H1 (cell line): Measurements from ENCODE around the gene ALDH1L2. TPM values are rescaled to one million over a fixed set of nuclear protein-coding genes. Genes with fewer than 3 reads are reported as not detected.

ENCODE experiments used
- CTCF ChIA-PET: fragments of 300-600 bp; sonication (Branson Sonifier 250); formaldehyde crosslinking; loops from one replicate; lab custom pipeline; 2021; ENCODE audit not compliant: partially characterized antibody; lab: Charles Lee
- POLR2A ChIA-PET: fragments of 300-600 bp; sonication (Branson Sonifier 250); formaldehyde crosslinking; loops from one replicate; lab custom pipeline; 2021; ENCODE audit warnings: inconsistent platforms; ENCODE audit not compliant: partially characterized antibody; lab: Charles Lee
- DNase-seq, 2 experiments: peaks; one replicate each; pipeline versions ENCODE4 v3.0.0 to v3.0.0-alpha.2; 2010 to 2022; ENCODE audit warnings: low spot score in 2 of 2, low read depth in 1 of 2, mixed read lengths in 1 of 2
- FAIRE-seq: peaks from 2 replicates; lab custom pipeline; 2011; peaks lifted over from hg19 to GRCh38; lab: Jason Lieb, UNC
- H2AFZ ChIP-seq: 2 replicates; pipeline ENCODE4 v1.8.1; 2012; ENCODE audit warnings: low read length, inconsistent platforms
- H2AK5ac ChIP-seq: 2 replicates; pipeline ENCODE4 v1.6.1; 2013; ENCODE audit warnings: low read depth, low read length
- H2BK120ac ChIP-seq: replicated peaks from 2 replicates; pipeline ENCODE3; 2013; ENCODE audit warnings: low read depth, low read length, inconsistent platforms
- H2BK12ac ChIP-seq: 2 replicates; pipeline ENCODE4 v1.6.1; 2013; ENCODE audit warnings: low read depth, low read length
- H2BK15ac ChIP-seq: 2 replicates; pipeline ENCODE4 v1.6.1; 2013; ENCODE audit warnings: low read length
- H2BK20ac ChIP-seq: 2 replicates; pipeline ENCODE4 v1.6.1; 2013; ENCODE audit warnings: low read length
- H2BK5ac ChIP-seq: 2 replicates; pipeline ENCODE4 v1.6.1; 2013; ENCODE audit warnings: low read depth, low read length
- H3K14ac ChIP-seq: 2 replicates; pipeline ENCODE4 v1.6.1; 2013; ENCODE audit warnings: inconsistent platforms; ENCODE audit not compliant: insufficient read length
- H3K18ac ChIP-seq: 2 replicates; pipeline ENCODE4 v1.6.1; 2013; ENCODE audit warnings: low read length; ENCODE audit errors: extremely low read depth
- H3K23ac ChIP-seq: 2 replicates; pipeline ENCODE4 v1.6.1; 2013; ENCODE audit warnings: inconsistent platforms; ENCODE audit not compliant: insufficient read length
- H3K23me2 ChIP-seq: 2 replicates; pipeline ENCODE4 v1.6.1; 2013; ENCODE audit warnings: low read depth, low read length
- H3K27ac ChIP-seq: 2 replicates; pipeline ENCODE4 v1.6.1; 2011; ENCODE audit warnings: low read depth, low read length, inconsistent platforms
- H3K27me3 ChIP-seq, 4 experiments: replicated peaks in 1 of 4; 1 replicate in 1 of 4; 2 replicates in 3 of 4; pipeline versions ENCODE4 v1.6.1 to v1.8.1; 2011 to 2013; ENCODE audit warnings: low read length in 3 of 4, mild to moderate bottlenecking in 3 of 4, inconsistent platforms in 2 of 4, mixed read lengths in 2 of 4, moderate library complexity in 1 of 4; ENCODE audit not compliant: control insufficient read depth in 3 of 4, insufficient read depth in 3 of 4; ENCODE audit errors: extremely low read depth in 1 of 4
- H3K36me3 ChIP-seq, 4 experiments: 2 replicates each; pipeline versions ENCODE4 v1.6.1 to v1.8.1; 2011 to 2013; ENCODE audit warnings: mild to moderate bottlenecking in 4 of 4, low read length in 3 of 4, moderate library complexity in 2 of 4, control low read depth in 1 of 4, inconsistent platforms in 1 of 4; ENCODE audit not compliant: insufficient read depth in 4 of 4, control insufficient read depth in 2 of 4
- H3K4ac ChIP-seq: replicated peaks from 2 replicates; pipeline ENCODE3; 2013; ENCODE audit warnings: low read length, low read depth, mixed read lengths, inconsistent platforms; ENCODE audit not compliant: insufficient read length
- H3K4me1 ChIP-seq, 4 experiments: replicated peaks in 1 of 4; 1 replicate in 1 of 4; 2 replicates in 3 of 4; pipeline versions ENCODE4 v1.6.1 to v1.8.1; 2011 to 2013; ENCODE audit warnings: low read length in 3 of 4, inconsistent platforms in 2 of 4, mixed read lengths in 1 of 4; ENCODE audit not compliant: insufficient read depth in 4 of 4, control insufficient read depth in 3 of 4
- H3K4me2 ChIP-seq, 2 experiments: 2 replicates each; pipeline versions ENCODE4 v1.6.1 to v1.8.1; 2011 to 2013; ENCODE audit warnings: low read depth in 2 of 2, low read length in 2 of 2, control low read depth in 1 of 2, inconsistent platforms in 1 of 2, mild to moderate bottlenecking in 1 of 2; ENCODE audit not compliant: insufficient read depth in 1 of 2
- H3K4me3 ChIP-seq, 4 experiments: fragments of 200-600, 300-600 bp in 1 of 4; sonication (generic), shearing (Covaris generic), sonication (Bioruptor Twin) in 1 of 4; 2 replicates each; pipeline versions ENCODE4 v1.5.1 to v1.8.1; 2011 to 2016; ENCODE audit warnings: low read length in 4 of 4, low read depth in 3 of 4, control low read depth in 2 of 4, inconsistent platforms in 2 of 4, mild to moderate bottlenecking in 2 of 4, mixed read lengths in 1 of 4, moderate library complexity in 1 of 4; ENCODE audit not compliant: insufficient read depth in 2 of 4; ENCODE audit errors: extremely low read depth in 1 of 4
- H3K56ac ChIP-seq: replicated peaks from 2 replicates; pipeline ENCODE3; 2013; ENCODE audit warnings: low read depth, mild to moderate bottlenecking, mixed read lengths, low read length, inconsistent platforms; ENCODE audit not compliant: insufficient read length
- H3K79me1 ChIP-seq: 2 replicates; pipeline ENCODE4 v1.6.1; 2013; ENCODE audit warnings: low read depth, low read length, control low read depth
- H3K79me2 ChIP-seq, 2 experiments: 2 replicates each; pipeline versions ENCODE4 v1.6.1 to v1.8.1; 2012 to 2013; ENCODE audit warnings: low read length in 2 of 2, mild to moderate bottlenecking in 2 of 2, inconsistent platforms in 1 of 2; ENCODE audit not compliant: insufficient read depth in 2 of 2, control insufficient read depth in 1 of 2
- H3K9ac ChIP-seq, 4 experiments: replicated peaks in 1 of 4; 1 replicate in 1 of 4; 2 replicates in 3 of 4; pipeline versions ENCODE4 v1.6.1 to v1.8.1; 2011 to 2013; ENCODE audit warnings: low read depth in 3 of 4, low read length in 3 of 4, control low read depth in 2 of 4, mild to moderate bottlenecking in 2 of 4, moderate library complexity in 2 of 4, inconsistent platforms in 1 of 4; ENCODE audit errors: extremely low read depth in 1 of 4
- H3K9me3 ChIP-seq, 2 experiments: 2 replicates each; pipeline versions ENCODE4 v1.6.1 to v1.8.1; 2012 to 2013; ENCODE audit warnings: mild to moderate bottlenecking in 2 of 2, moderate library complexity in 2 of 2, control low read depth in 1 of 2, inconsistent platforms in 1 of 2, low read depth in 1 of 2, low read length in 1 of 2, mixed read lengths in 1 of 2; ENCODE audit not compliant: insufficient read depth in 2 of 2
- H4K20me1 ChIP-seq, 2 experiments: replicated peaks in 1 of 2; 2 replicates each; pipeline versions ENCODE3 to v1.8.1; 2011 to 2013; ENCODE audit warnings: inconsistent platforms in 2 of 2, low read length in 2 of 2, mild to moderate bottlenecking in 1 of 2; ENCODE audit not compliant: insufficient read depth in 2 of 2, control insufficient read depth in 1 of 2
- H4K5ac ChIP-seq: 2 replicates; pipeline ENCODE4 v1.6.1; 2013; ENCODE audit warnings: low read length, low read depth, mixed read lengths, inconsistent platforms; ENCODE audit not compliant: insufficient read length
- H4K8ac ChIP-seq: 2 replicates; pipeline ENCODE4 v1.8.0; 2013; ENCODE audit warnings: mild to moderate bottlenecking, moderate library complexity, low read length, inconsistent platforms; ENCODE audit not compliant: insufficient read depth; ENCODE audit errors: extremely low read depth
- H4K91ac ChIP-seq: replicated peaks from 2 replicates; pipeline ENCODE3; 2013; ENCODE audit warnings: low read length, mixed read lengths, inconsistent platforms; ENCODE audit not compliant: insufficient read length
- CHD1 ChIP-seq: IDR thresholded peaks from 2 replicates; pipeline ENCODE4 v1.6.1; 2012; ENCODE audit warnings: low read depth, low read length, improper control_type of control experiment
- PHF8 ChIP-seq: fragments of 200-600 bp; sonication (generic); conservative IDR thresholded peaks from 2 replicates; pipeline ENCODE4 v1.7.1; 2012; ENCODE audit warnings: low read depth, mild to moderate bottlenecking, inconsistent platforms, low read length, moderate library complexity
- WGBS, 2 experiments: shearing (Covaris generic) in 1 of 2; methylation state at CpG; one replicate each; pipeline versions ENCODE4 v1.1.6 to v1.1.7; 2013 to 2015; ENCODE audit warnings: low lambda C conversion rate in 2 of 2, mixed read lengths in 2 of 2, inconsistent platforms in 1 of 2, low coverage in 1 of 2, missing lambda C conversion rate in 1 of 2; ENCODE audit not compliant: insufficient replicate concordance in 2 of 2, insufficient coverage in 1 of 2, insufficient read length in 1 of 2; ENCODE audit errors: extremely low coverage in 1 of 2, missing lambda C conversion rate in 1 of 2; 5-methylcytosine and 5-hydroxymethylcytosine counted together
- polyA plus RNA-seq, 7 experiments: library from polyadenylated mRNA; depleted of rRNA in 3 of 7; stranded (reverse) in 5 of 7; unstranded in 2 of 7; fragments of >200 nt in 5 of 7; fragments of 200-250 nt in 2 of 7; gene quantifications; 1 replicate in 5 of 7; 2 replicates in 1 of 7; 4 replicates in 1 of 7; pipeline versions ENCODE4 v1.2.1 to v1.2.3, GENCODE V29; 2011 to 2013; ENCODE audit warnings: missing spikeins in 2 of 7, mixed read lengths in 2 of 7
- total RNA-seq: library from RNA; stranded (reverse); fragmentation: NEBNext Ultra II Directional; extraction: Animal tissue kit (Norgen Biotek cat#: 25700); gene quantifications from 2 replicates; pipeline ENCODE4 v1.2.1, GENCODE V29; 2021

The ALDH1L2 gene
- total and polyA plus RNA-seq, 2 of the 8 experiments (the other 6 are each of a cell fraction or from before 2014, with no cell fraction given) = 3.7 to 7.2 TPM

DNA sequence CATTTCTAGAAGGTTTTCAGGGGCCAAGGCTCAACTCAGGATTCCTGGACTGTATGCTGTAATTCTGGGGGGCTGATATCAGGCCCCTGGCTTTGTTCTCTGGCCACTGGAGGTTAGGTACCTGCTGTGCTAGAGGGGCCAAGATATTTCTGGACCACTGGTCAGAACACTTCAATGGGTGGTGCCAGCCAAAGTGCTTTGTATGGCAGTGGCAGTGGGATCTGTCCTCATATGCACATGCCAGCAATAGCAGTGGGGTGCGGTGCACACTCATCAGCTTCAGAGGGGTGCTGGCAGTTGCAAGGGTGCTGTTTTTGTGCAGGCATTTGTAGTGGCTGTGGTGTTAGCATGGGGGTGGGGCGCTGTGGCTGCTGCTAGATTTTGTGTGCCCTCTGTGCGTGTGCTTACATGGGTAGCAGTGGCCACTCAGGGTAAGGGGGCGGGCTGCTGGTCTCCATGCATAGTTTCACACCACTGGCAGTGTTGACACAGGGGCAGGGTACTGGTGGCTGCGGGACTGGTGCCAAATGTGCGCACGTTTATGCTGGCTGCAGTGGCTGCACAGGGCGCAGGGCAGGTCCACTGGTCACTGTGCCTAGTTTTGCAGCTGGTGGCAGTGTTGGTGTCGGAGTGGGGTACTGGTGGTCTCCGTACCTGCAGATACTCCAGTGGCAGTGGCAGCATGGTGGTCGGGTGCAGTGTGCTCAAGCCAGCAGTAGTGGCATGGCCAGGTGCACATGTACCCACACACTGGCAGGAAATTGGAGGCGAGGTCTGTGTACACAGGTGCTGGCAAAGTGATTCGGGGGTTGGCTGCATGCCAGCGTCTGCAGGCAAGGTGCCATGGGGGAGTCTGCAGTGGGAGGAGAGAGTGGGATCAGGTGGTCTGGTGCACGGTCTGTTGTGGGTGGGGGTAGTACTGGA lies 85.6 kb downstream of the ALDH1L2 start:
- no peaks in the 10 kb centered on the region for H3K4me1 ChIP-seq
- POLR2A ChIA-PET = no interaction called here
- no peak overlapping the region for H4K91ac ChIP-seq
- H3K27me3 ChIP-seq = no peaks in the 10 kb centered on the region
- H3K4ac ChIP-seq = no peak overlapping the region
- peaks cover 6% of the 10 kb centered on the region; the same call in 1 of the 2 replicates for H3K79me1 ChIP-seq
- no peak for FAIRE-seq
- H3K18ac ChIP-seq = no peak overlapping the region
- no peaks in the 10 kb centered on the region for H3K9me3 ChIP-seq
- H4K20me1 ChIP-seq = peaks cover 0 to 8% of the 10 kb centered on the region in 2 experiments
- H3K9ac ChIP-seq = no peak overlapping the region
- H2BK120ac ChIP-seq = no peak overlapping the region
- no peak overlapping the region for H3K56ac ChIP-seq
- H3K14ac ChIP-seq = no peak overlapping the region
- H4K5ac ChIP-seq = no peak overlapping the region
- no peak overlapping the region for H2BK12ac ChIP-seq
- TF ChIP-seq CHD1 (no peak), PHF8 (no peak)
- H2BK15ac ChIP-seq = no peak overlapping the region
- 91% methylated on average over 15 of the region's 15 CpGs; no CpG with 5 or more reads in 1 of the 2 experiments for WGBS, 2 experiments
- H2AK5ac ChIP-seq = no peak overlapping the region
- H3K79me2 ChIP-seq = no peaks in the 10 kb centered on the region
- no peak overlapping the region for H3K4me2 ChIP-seq
- no peak overlapping the region for H3K4me3 ChIP-seq
- H3K23me2 ChIP-seq = no peaks in the 10 kb centered on the region
- H4K8ac ChIP-seq = peak overlapping the region; percentile 3; the same call in 1 of the 2 replicates
- H2BK20ac ChIP-seq = no peak overlapping the region
- H2AFZ ChIP-seq = no peak overlapping the region
- CTCF ChIA-PET = no interaction called here
- H2BK5ac ChIP-seq = no peak overlapping the region; the same call in 1 of the 2 replicates
- H3K27ac ChIP-seq = no peak overlapping the region
- DNase-seq = no peak
- H3K23ac ChIP-seq = no peak overlapping the region
- H3K36me3 ChIP-seq = peaks cover 11 to 74% (median 47%) of the 10 kb centered on the region in 4 experiments
